GM23338 (cell line): ENCODE results near the gene PPP2R5A. TPM values are rescaled to one million over a fixed set of nuclear protein-coding genes. Genes with fewer than 3 reads are reported as not detected.

Experiments used
- EZH2 ChIP-seq: fragments of 200-600 bp; sonication (generic); IDR thresholded peaks from one replicate; pipeline ENCODE4 v1.8.0; 2017; ENCODE audit warnings: antibody characterized with exemption, mild to moderate bottlenecking, low read depth; ENCODE audit not compliant: unreplicated experiment
- EZH2phosphoT487 ChIP-seq: fragments of 200-600 bp; sonication (generic); IDR thresholded peaks from one replicate; pipeline ENCODE4 v1.8.1; 2018; ENCODE audit warnings: antibody characterized with exemption; ENCODE audit not compliant: unreplicated experiment
- POLR2AphosphoS5 ChIP-seq: IDR thresholded peaks from 2 replicates; pipeline ENCODE4 v1.6.1; 2016; ENCODE audit warnings: antibody characterized with exemption, low read depth
- REST ChIP-seq: IDR thresholded peaks from one replicate; pipeline ENCODE4 v1.6.1; 2018; ENCODE audit warnings: antibody characterized with exemption; ENCODE audit not compliant: unreplicated experiment
- STAT1 ChIP-seq: IDR thresholded peaks from one replicate; pipeline ENCODE4 v1.6.1; 2016; ENCODE audit warnings: antibody characterized with exemption; ENCODE audit not compliant: unreplicated experiment
- ZNF331 ChIP-seq: fragments of 250-450 bp; sonication (Bioruptor Pico); IDR thresholded peaks from 2 replicates; pipeline ENCODE4 v1.5.0; 2020; ENCODE audit warnings: low read depth, mild to moderate bottlenecking, moderate library complexity
- ZNF462 ChIP-seq: fragments of 250-450 bp; sonication (Bioruptor Pico); IDR thresholded peaks from 2 replicates; pipeline ENCODE4 v1.5.0; 2020; ENCODE audit warnings: mild to moderate bottlenecking, moderate library complexity
- polyA plus RNA-seq: library from polyadenylated mRNA; unstranded; fragments of >200 nt; fragmentation: Nextera tagmentation; extraction: Ambion mirVana; gene quantifications from 2 replicates; pipeline ENCODE4 v1.2.1, GENCODE V29; 2016
- total RNA-seq: library from RNA; depleted of rRNA; stranded (reverse); fragments of >200 nt; shearing (Covaris generic); gene quantifications from 2 replicates; pipeline ENCODE4 v1.2.3, GENCODE V29; 2014

The PPP2R5A gene
- total and polyA plus RNA-seq, 2 experiments from 2014 or later: 16.2 to 43.5 TPM

- TF ChIP-seq ZNF462 (CRISPR knock-in tag) (no peak), EZH2phosphoT487 (no peak), REST (no peak), ZNF331 (CRISPR knock-in tag) (no peak), STAT1 (no peak), POLR2AphosphoS5 (no peak), EZH2 (no peak)
Measured at GRCh38 chr1:212267460-212267859, 17.8 kb upstream of the PPP2R5A start (continued).
